Measurements from ENCODE around the gene TDRD10. TPM values are rescaled to one million over a fixed set of nuclear protein-coding genes. Genes with fewer than 3 reads are reported as not detected.

TDRD10 gene
- total RNA-seq, 1 experiment from 2014 or later: 0.31 TPM

- H2BK20ac ChIP-seq (ENCODE audit: low read depth, low read length, poor library complexity, severe bottlenecking): no peak overlapping the region
- Mint-ChIP-seq H3K27ac (no peak overlapping the region), H3K9me3 (no peaks in the 10 kb centered on the region), H3K27me3 (ENCODE audit: low read depth) (no peaks in the 10 kb centered on the region), H3K36me3 (ENCODE audit: insufficient read depth in 1 of 3, low read depth in 3 of 3) (peaks cover 52 to 80% (median 75%) of the 10 kb centered on the region in 3 experiments), H3K4me1 (peaks cover 19% of the 10 kb centered on the region in 2 experiments), H3K4me3 (no peak overlapping the region)
- no peak overlapping the region for H4K5ac ChIP-seq (ENCODE audit: insufficient read length, low read depth, low read length)
- TF ChIP-seq CTCF (conservative IDR thresholded peaks at IDR 0.05): no peak
- H2BK5ac ChIP-seq (ENCODE audit: insufficient read length, low read length): no peak overlapping the region
- no peak overlapping the region for H3K4ac ChIP-seq (ENCODE audit: low read depth, low read length)
- H2AFZ ChIP-seq (ENCODE audit: low read length): no peak overlapping the region
- peaks cover 9% of the 10 kb centered on the region; the same call in 1 of the 2 replicates for H3K79me2 ChIP-seq (ENCODE audit: insufficient read depth, low read length)
- no peaks in the 10 kb centered on the region; the same call in 1 of the 2 replicates for H3K4me1 ChIP-seq (ENCODE audit: insufficient read depth, low read length)
- no peak overlapping the region for H2BK12ac ChIP-seq (ENCODE audit: insufficient read length, low read depth, low read length)
- no peak overlapping the region for H3K9ac ChIP-seq (ENCODE audit: extremely low read depth, insufficient read length, low read length)
- no peak overlapping the region for H3K56ac ChIP-seq (ENCODE audit: insufficient read length, low read depth, low read length)
- DNase-seq: no peak
- no peak overlapping the region for H3K27ac ChIP-seq (ENCODE audit: insufficient read length, low read depth, low read length)
- H2BK120ac ChIP-seq (ENCODE audit: low read depth, low read length, poor library complexity, severe bottlenecking): no peak overlapping the region
- no peak overlapping the region for H4K91ac ChIP-seq (ENCODE audit: insufficient read length, low read depth, low read length)
- H3K9me3 ChIP-seq (ENCODE audit: control insufficient read depth, low read depth, low read length): no peaks in the 10 kb centered on the region
- no peaks in the 10 kb centered on the region for H4K20me1 ChIP-seq (ENCODE audit: control insufficient read depth, insufficient read depth, insufficient read length)
- peaks cover 11% of the 10 kb centered on the region for H3K23me2 ChIP-seq (ENCODE audit: insufficient read length, low read depth, low read length, poor library complexity, severe bottlenecking)
- no peak overlapping the region for H3T11ph ChIP-seq (ENCODE audit: low read length)
- H3K14ac ChIP-seq (ENCODE audit: insufficient read depth, low read length): no peak overlapping the region
- no peak overlapping the region for H3K4me2 ChIP-seq (ENCODE audit: insufficient read depth, insufficient read length, low read length)
- no peak overlapping the region for H3K23ac ChIP-seq (ENCODE audit: insufficient read length, low read depth, low read length)
- H3K27me3 ChIP-seq (ENCODE audit: insufficient read depth, low read length): no peaks in the 10 kb centered on the region
- no peak overlapping the region for H2BK15ac ChIP-seq (ENCODE audit: low read depth, low read length)
- WGBS (ENCODE audit: extremely low coverage, insufficient read length, low lambda C conversion rate): no CpG with 5 or more reads among the region's 12 CpGs
- H2AK5ac ChIP-seq (ENCODE audit: insufficient read length, low read length): no peak overlapping the region
- H4K8ac ChIP-seq (replicated peaks; ENCODE audit: insufficient read length, low read depth, low read length): no peak overlapping the region
- H3K79me1 ChIP-seq (ENCODE audit: insufficient read depth, low read depth, low read length, poor library complexity, severe bottlenecking): peaks cover 5% of the 10 kb centered on the region
- no peak overlapping the region for H3K18ac ChIP-seq (ENCODE audit: insufficient read length, low read depth, low read length)
These were observed 51.3 kb downstream of the TDRD10 start for GRCh38 chr1:154553056-154554030.
